ENCODE results near the gene GSTCD. TPM values are rescaled to one million over a fixed set of nuclear protein-coding genes. Genes with fewer than 3 reads are reported as not detected.
"Not testable (repeated sequence)": the region's sequence is repeated elsewhere in the genome, so short reads cannot be mapped to it uniquely, and the experiment has no call there.

GSTCD gene
- total and polyA plus RNA-seq, 9 donors, result 2.0 to 10.4 (median 6.0) TPM

GRCh38 chr4:105725623-105726022 is 17.0 kb downstream of the GSTCD start:
- H3K9me3 ChIP-seq, result no peaks in the 10 kb centered on the region
- intact Hi-C loops (cut with DNase I), result no loop called here
- no peaks in the 10 kb centered on the region for H3K27me3 ChIP-seq
- 92 to 96% (median 93%) methylated on average over 2 of the region's 2 CpGs for WGBS, 3 donors
- H3K4me3 ChIP-seq, result no peak overlapping the region
- no peak overlapping the region for H3K27ac ChIP-seq
- no peaks in the 10 kb centered on the region for H3K36me3 ChIP-seq
- TF ChIP-seq EP300 (IDR thresholded peaks at IDR 0.05) (no peak), POLR2A (IDR thresholded peaks at IDR 0.05) (no peak), CTCF (IDR thresholded peaks at IDR 0.05) (no peak)
- no peaks in the 10 kb centered on the region for H3K4me1 ChIP-seq (ENCODE audit: insufficient read depth)
- no peak for DNase-seq

DNA sequence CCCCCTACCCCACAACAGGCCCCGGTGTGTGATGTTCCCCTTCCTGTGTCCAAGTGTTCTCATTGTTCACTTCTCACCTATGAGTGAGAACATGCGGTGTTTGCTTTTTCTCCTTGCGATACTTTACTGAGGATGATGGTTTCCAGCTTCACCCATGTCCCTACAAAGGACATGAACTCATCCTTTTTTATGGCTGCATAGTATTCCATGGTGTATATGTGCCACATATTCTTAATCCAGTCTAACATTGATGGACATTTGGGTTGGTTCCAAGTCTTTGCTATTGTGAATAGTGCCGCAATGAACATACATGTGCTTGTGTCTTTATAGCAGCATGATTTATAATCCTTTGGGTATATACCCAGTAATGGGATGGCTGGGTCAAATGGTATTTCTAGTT is 21.3 kb downstream of the GSTCD start:
- H3K27ac ChIP-seq; H3K36me3 ChIP-seq; H3K9me3 ChIP-seq; intact Hi-C loops (cut with DNase I); H3K4me1 ChIP-seq (ENCODE audit: insufficient read depth); H3K4me3 ChIP-seq; H3K27me3 ChIP-seq; DNase-seq: not testable (repeated sequence)
- 96 to 99% (median 98%) methylated on average over 4 of the region's 4 CpGs for WGBS, 3 donors

DNA sequence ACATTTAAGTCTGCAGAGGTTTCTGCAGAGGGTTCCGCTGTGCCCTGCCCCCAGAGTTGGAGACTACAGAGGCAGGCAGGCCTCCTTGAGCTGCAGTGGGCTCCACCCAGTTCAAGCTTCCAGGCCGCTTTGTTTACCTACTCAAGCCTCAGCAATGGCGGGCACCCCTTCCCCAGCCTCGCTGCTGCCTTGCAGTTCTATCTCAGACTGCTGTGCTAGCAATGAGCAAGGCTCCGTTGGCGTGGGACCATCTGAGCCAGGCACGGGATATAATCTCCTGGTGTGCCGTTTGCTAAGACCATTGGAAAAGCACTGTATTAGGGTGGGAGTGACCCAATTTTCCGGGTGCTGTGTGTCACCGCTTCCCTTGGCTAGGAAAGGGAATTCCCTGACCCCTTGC is 26.6 kb downstream of the GSTCD start:
- H3K27me3 ChIP-seq; H3K36me3 ChIP-seq; H3K9me3 ChIP-seq; H3K4me1 ChIP-seq (ENCODE audit: insufficient read depth); H3K27ac ChIP-seq; DNase-seq; intact Hi-C loops (cut with DNase I); H3K4me3 ChIP-seq: not testable (repeated sequence)
- 98 to 100% (median 99%) methylated on average over 10 of the region's 10 CpGs for WGBS, 3 donors

DNA sequence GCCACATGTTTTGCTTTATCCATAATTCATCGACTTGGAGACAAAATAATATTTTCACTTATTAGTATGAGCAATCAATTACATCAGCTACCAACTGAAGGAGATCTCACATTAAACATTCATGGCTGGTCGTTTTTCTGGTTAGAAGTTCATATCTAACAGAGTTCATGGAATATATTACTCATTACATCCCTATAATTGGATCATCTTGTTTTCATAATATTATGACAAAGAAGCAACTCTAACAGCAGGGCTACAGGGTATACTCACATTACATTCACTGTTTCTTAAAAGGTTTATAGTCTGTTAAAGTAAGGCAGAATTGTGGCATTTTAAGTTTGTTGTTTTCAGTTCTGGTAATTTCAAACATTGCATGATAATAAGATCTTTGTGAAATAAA is 33.0 kb downstream of the GSTCD start:
- TF ChIP-seq POLR2A (IDR thresholded peaks at IDR 0.05), result no peak
- no peak for TF ChIP-seq EP300 (IDR thresholded peaks at IDR 0.05)
- WGBS, 3 donors, result 53 to 59% (median 56%) methylated on average over 2 of the region's 2 CpGs
- Histone ChIP-seq H3K9me3 (no peaks in the 10 kb centered on the region), H3K27me3 (no peaks in the 10 kb centered on the region), H3K36me3 (no peaks in the 10 kb centered on the region), H3K27ac (no peak overlapping the region), H3K4me1 (ENCODE audit: insufficient read depth) (no peaks in the 10 kb centered on the region), H3K4me3 (no peak overlapping the region)
- intact Hi-C loops (cut with DNase I), result no loop called here
- DNase-seq, result no peak

- Histone ChIP-seq H3K36me3 (no peaks in the 10 kb centered on the region), H3K27ac (no peak overlapping the region), H3K9me3 (no peaks in the 10 kb centered on the region), H3K4me3 (no peak overlapping the region), H3K27me3 (no peaks in the 10 kb centered on the region), H3K4me1 (ENCODE audit: insufficient read depth) (no peaks in the 10 kb centered on the region)
- DNase-seq, result no peak
- WGBS, 3 donors, result 89 to 95% (median 92%) methylated on average over 3 of the region's 3 CpGs
- intact Hi-C loops (cut with DNase I), result no loop called here
- TF ChIP-seq POLR2A (IDR thresholded peaks at IDR 0.05) (no peak), EP300 (IDR thresholded peaks at IDR 0.05) (no peak), CTCF (IDR thresholded peaks at IDR 0.05) (no peak)
Observed at GRCh38 chr4:105748222-105748621, 39.6 kb downstream of the GSTCD start.

DNA sequence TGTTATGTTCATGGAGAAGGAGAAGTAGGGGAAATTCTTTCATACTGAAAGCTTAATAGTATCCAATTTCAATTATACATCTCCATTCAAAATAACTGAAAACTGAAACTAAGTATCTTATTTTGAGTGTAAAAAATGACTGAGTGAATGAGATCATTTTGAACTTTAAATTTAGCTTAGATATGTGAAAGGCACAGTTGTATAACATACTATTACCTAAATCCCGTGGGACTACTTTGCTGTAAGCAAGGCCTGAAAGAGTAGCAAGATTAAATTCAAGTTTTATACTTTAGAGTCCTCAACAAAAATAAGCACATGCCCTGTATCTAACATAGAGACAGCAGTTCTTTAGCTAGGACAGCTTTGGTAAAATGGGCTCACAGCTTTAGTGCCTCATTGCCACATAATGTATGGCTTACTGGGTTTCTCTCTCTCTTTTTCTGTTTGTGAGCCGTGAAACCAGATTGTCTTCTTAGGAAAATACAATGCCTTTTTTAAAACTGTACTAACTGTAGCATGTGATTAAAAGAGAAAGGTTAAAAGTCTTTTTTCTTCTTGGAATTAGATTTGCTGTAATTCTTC is 43.2 kb downstream of the GSTCD start:
- H3K27me3 ChIP-seq, result no peaks in the 10 kb centered on the region
- H3K27ac ChIP-seq, result no peak overlapping the region
- intact Hi-C loops (cut with DNase I), result no loop called here
- TF ChIP-seq CTCF (IDR thresholded peaks at IDR 0.05) (no peak), EP300 (IDR thresholded peaks at IDR 0.05) (no peak), POLR2A (IDR thresholded peaks at IDR 0.05) (no peak)
- no peak for DNase-seq
- no peaks in the 10 kb centered on the region for H3K36me3 ChIP-seq
- no peak overlapping the region for H3K4me3 ChIP-seq
- no peaks in the 10 kb centered on the region for H3K4me1 ChIP-seq (ENCODE audit: insufficient read depth)
- H3K9me3 ChIP-seq, result no peaks in the 10 kb centered on the region
- 43% methylated on average over 2 of the region's 2 CpGs for WGBS, 3 donors
